Hematopoietic multipotent progenitor cell treated with erythropoietin and hydrocortisone succinate and interleukin-3 and kit ligand, for 17 days (in vitro differentiated cells): ENCODE results near the gene FSTL5.
"Not testable (repeated sequence)": the region's sequence is repeated elsewhere in the genome, so short reads cannot be mapped to it uniquely, and the experiment has no call there.

Experiments
- DNase-seq: peaks from one replicate; pipeline ENCODE4 v3.0.0-alpha.2; 2015; ENCODE audit warnings: low spot score

FSTL5 gene

GRCh38 chr4:162163892-162164759 is at the start of gene FSTL5:
TSS of gene FSTL5 (minus strand) at chr4:162164000. CDS start at chr4:162111396, 52,604 bp downstream.
- no peak for DNase-seq

GRCh38 chr4:162209706-162210105 is 45.9 kb upstream of the FSTL5 start:
- DNase-seq, result no peak

GRCh38 chr4:162203478-162203877 is 39.7 kb upstream of the FSTL5 start:
- DNase-seq, result not testable (repeated sequence)

- DNase-seq, result no peak
Observed at GRCh38 chr4:162201673-162202072, 37.9 kb upstream of the FSTL5 start.

- DNase-seq, result no peak
Observed at GRCh38 chr4:162170509-162170908, 6.7 kb upstream of the FSTL5 start.

- DNase-seq, result no peak
Observed at GRCh38 chr4:162164906-162165510, 1.2 kb upstream of the FSTL5 start.

GRCh38 chr4:162162672-162163071 is 1.1 kb downstream of the FSTL5 start:
- DNase-seq, result no peak

GRCh38 chr4:162157241-162157640 is 6.6 kb downstream of the FSTL5 start:
- DNase-seq, result no peak

- no peak for DNase-seq
Observed at GRCh38 chr4:162154862-162155540, 8.8 kb downstream of the FSTL5 start.

- DNase-seq, result no peak
Observed at GRCh38 chr4:162151850-162152249, 11.9 kb downstream of the FSTL5 start.

- no peak for DNase-seq
Observed at GRCh38 chr4:162151386-162151785, 12.4 kb downstream of the FSTL5 start.

- no peak for DNase-seq
Observed at GRCh38 chr4:162149644-162150043, 14.2 kb downstream of the FSTL5 start.

- no peak for DNase-seq
Observed at GRCh38 chr4:162140051-162140683, 23.6 kb downstream of the FSTL5 start.

- DNase-seq, result no peak
Observed at GRCh38 chr4:162139412-162139811, 24.4 kb downstream of the FSTL5 start.

GRCh38 chr4:162131256-162131655 is 32.5 kb downstream of the FSTL5 start:
- no peak for DNase-seq

GRCh38 chr4:162126729-162127128 is 37.1 kb downstream of the FSTL5 start:
- no peak for DNase-seq

GRCh38 chr4:162117051-162117450 is 46.7 kb downstream of the FSTL5 start:
- DNase-seq, result no peak

GRCh38 chr4:162116095-162116779 is 47.6 kb downstream of the FSTL5 start:
- no peak for DNase-seq

- no peak for DNase-seq
Observed at GRCh38 chr4:162115333-162115732, 48.5 kb downstream of the FSTL5 start.

GRCh38 chr4:162111078-162111477 is 52.7 kb downstream of the FSTL5 start:
- DNase-seq, result no peak

- no peak for DNase-seq
Observed at GRCh38 chr4:162104459-162105124, 59.2 kb downstream of the FSTL5 start.
